H1 (cell line): ENCODE measurements around the gene PPID. TPM values are rescaled to one million over a fixed set of nuclear protein-coding genes. Genes with fewer than 3 reads are reported as not detected.

Source experiments
- CTCF ChIA-PET: fragments of 300-600 bp; sonication (Branson Sonifier 250); formaldehyde crosslinking; loops from one replicate; lab custom pipeline; 2021; ENCODE audit not compliant: partially characterized antibody; lab: Charles Lee
- POLR2A ChIA-PET: fragments of 300-600 bp; sonication (Branson Sonifier 250); formaldehyde crosslinking; loops from one replicate; lab custom pipeline; 2021; ENCODE audit warnings: inconsistent platforms; ENCODE audit not compliant: partially characterized antibody; lab: Charles Lee
- DNase-seq, 2 experiments: peaks; one replicate each; pipeline versions ENCODE4 v3.0.0 to v3.0.0-alpha.2; 2010 to 2022; ENCODE audit warnings: low spot score in 2 of 2, low read depth in 1 of 2, mixed read lengths in 1 of 2
- FAIRE-seq: peaks from 2 replicates; lab custom pipeline; 2011; peaks lifted over from hg19 to GRCh38; lab: Jason Lieb, UNC
- H2AFZ ChIP-seq: 2 replicates; pipeline ENCODE4 v1.8.1; 2012; ENCODE audit warnings: low read length, inconsistent platforms
- H2AK5ac ChIP-seq: 2 replicates; pipeline ENCODE4 v1.6.1; 2013; ENCODE audit warnings: low read depth, low read length
- H2BK120ac ChIP-seq: replicated peaks from 2 replicates; pipeline ENCODE3; 2013; ENCODE audit warnings: low read depth, low read length, inconsistent platforms
- H2BK12ac ChIP-seq: 2 replicates; pipeline ENCODE4 v1.6.1; 2013; ENCODE audit warnings: low read depth, low read length
- H2BK15ac ChIP-seq: 2 replicates; pipeline ENCODE4 v1.6.1; 2013; ENCODE audit warnings: low read length
- H2BK20ac ChIP-seq: 2 replicates; pipeline ENCODE4 v1.6.1; 2013; ENCODE audit warnings: low read length
- H2BK5ac ChIP-seq: 2 replicates; pipeline ENCODE4 v1.6.1; 2013; ENCODE audit warnings: low read depth, low read length
- H3K14ac ChIP-seq: 2 replicates; pipeline ENCODE4 v1.6.1; 2013; ENCODE audit warnings: inconsistent platforms; ENCODE audit not compliant: insufficient read length
- H3K18ac ChIP-seq: 2 replicates; pipeline ENCODE4 v1.6.1; 2013; ENCODE audit warnings: low read length; ENCODE audit errors: extremely low read depth
- H3K23ac ChIP-seq: 2 replicates; pipeline ENCODE4 v1.6.1; 2013; ENCODE audit warnings: inconsistent platforms; ENCODE audit not compliant: insufficient read length
- H3K23me2 ChIP-seq: 2 replicates; pipeline ENCODE4 v1.6.1; 2013; ENCODE audit warnings: low read depth, low read length
- H3K27ac ChIP-seq: 2 replicates; pipeline ENCODE4 v1.6.1; 2011; ENCODE audit warnings: low read depth, low read length, inconsistent platforms
- H3K27me3 ChIP-seq, 4 experiments: replicated peaks in 1 of 4; 1 replicate in 1 of 4; 2 replicates in 3 of 4; pipeline versions ENCODE4 v1.6.1 to v1.8.1; 2011 to 2013; ENCODE audit warnings: low read length in 3 of 4, mild to moderate bottlenecking in 3 of 4, inconsistent platforms in 2 of 4, mixed read lengths in 2 of 4, moderate library complexity in 1 of 4; ENCODE audit not compliant: control insufficient read depth in 3 of 4, insufficient read depth in 3 of 4; ENCODE audit errors: extremely low read depth in 1 of 4
- H3K36me3 ChIP-seq, 4 experiments: 2 replicates each; pipeline versions ENCODE4 v1.6.1 to v1.8.1; 2011 to 2013; ENCODE audit warnings: mild to moderate bottlenecking in 4 of 4, low read length in 3 of 4, moderate library complexity in 2 of 4, control low read depth in 1 of 4, inconsistent platforms in 1 of 4; ENCODE audit not compliant: insufficient read depth in 4 of 4, control insufficient read depth in 2 of 4
- H3K4ac ChIP-seq: replicated peaks from 2 replicates; pipeline ENCODE3; 2013; ENCODE audit warnings: low read length, low read depth, mixed read lengths, inconsistent platforms; ENCODE audit not compliant: insufficient read length
- H3K4me1 ChIP-seq, 4 experiments: replicated peaks in 1 of 4; 1 replicate in 1 of 4; 2 replicates in 3 of 4; pipeline versions ENCODE4 v1.6.1 to v1.8.1; 2011 to 2013; ENCODE audit warnings: low read length in 3 of 4, inconsistent platforms in 2 of 4, mixed read lengths in 1 of 4; ENCODE audit not compliant: insufficient read depth in 4 of 4, control insufficient read depth in 3 of 4
- H3K4me2 ChIP-seq, 2 experiments: 2 replicates each; pipeline versions ENCODE4 v1.6.1 to v1.8.1; 2011 to 2013; ENCODE audit warnings: low read depth in 2 of 2, low read length in 2 of 2, control low read depth in 1 of 2, inconsistent platforms in 1 of 2, mild to moderate bottlenecking in 1 of 2; ENCODE audit not compliant: insufficient read depth in 1 of 2
- H3K4me3 ChIP-seq, 4 experiments: fragments of 200-600, 300-600 bp in 1 of 4; sonication (generic), shearing (Covaris generic), sonication (Bioruptor Twin) in 1 of 4; 2 replicates each; pipeline versions ENCODE4 v1.5.1 to v1.8.1; 2011 to 2016; ENCODE audit warnings: low read length in 4 of 4, low read depth in 3 of 4, control low read depth in 2 of 4, inconsistent platforms in 2 of 4, mild to moderate bottlenecking in 2 of 4, mixed read lengths in 1 of 4, moderate library complexity in 1 of 4; ENCODE audit not compliant: insufficient read depth in 2 of 4; ENCODE audit errors: extremely low read depth in 1 of 4
- H3K56ac ChIP-seq: replicated peaks from 2 replicates; pipeline ENCODE3; 2013; ENCODE audit warnings: low read depth, mild to moderate bottlenecking, mixed read lengths, low read length, inconsistent platforms; ENCODE audit not compliant: insufficient read length
- H3K79me1 ChIP-seq: 2 replicates; pipeline ENCODE4 v1.6.1; 2013; ENCODE audit warnings: low read depth, low read length, control low read depth
- H3K79me2 ChIP-seq, 2 experiments: 2 replicates each; pipeline versions ENCODE4 v1.6.1 to v1.8.1; 2012 to 2013; ENCODE audit warnings: low read length in 2 of 2, mild to moderate bottlenecking in 2 of 2, inconsistent platforms in 1 of 2; ENCODE audit not compliant: insufficient read depth in 2 of 2, control insufficient read depth in 1 of 2
- H3K9ac ChIP-seq, 4 experiments: replicated peaks in 1 of 4; 1 replicate in 1 of 4; 2 replicates in 3 of 4; pipeline versions ENCODE4 v1.6.1 to v1.8.1; 2011 to 2013; ENCODE audit warnings: low read depth in 3 of 4, low read length in 3 of 4, control low read depth in 2 of 4, mild to moderate bottlenecking in 2 of 4, moderate library complexity in 2 of 4, inconsistent platforms in 1 of 4; ENCODE audit errors: extremely low read depth in 1 of 4
- H3K9me3 ChIP-seq, 2 experiments: 2 replicates each; pipeline versions ENCODE4 v1.6.1 to v1.8.1; 2012 to 2013; ENCODE audit warnings: mild to moderate bottlenecking in 2 of 2, moderate library complexity in 2 of 2, control low read depth in 1 of 2, inconsistent platforms in 1 of 2, low read depth in 1 of 2, low read length in 1 of 2, mixed read lengths in 1 of 2; ENCODE audit not compliant: insufficient read depth in 2 of 2
- H4K20me1 ChIP-seq, 2 experiments: replicated peaks in 1 of 2; 2 replicates each; pipeline versions ENCODE3 to v1.8.1; 2011 to 2013; ENCODE audit warnings: inconsistent platforms in 2 of 2, low read length in 2 of 2, mild to moderate bottlenecking in 1 of 2; ENCODE audit not compliant: insufficient read depth in 2 of 2, control insufficient read depth in 1 of 2
- H4K5ac ChIP-seq: 2 replicates; pipeline ENCODE4 v1.6.1; 2013; ENCODE audit warnings: low read length, low read depth, mixed read lengths, inconsistent platforms; ENCODE audit not compliant: insufficient read length
- H4K8ac ChIP-seq: 2 replicates; pipeline ENCODE4 v1.8.0; 2013; ENCODE audit warnings: mild to moderate bottlenecking, moderate library complexity, low read length, inconsistent platforms; ENCODE audit not compliant: insufficient read depth; ENCODE audit errors: extremely low read depth
- H4K91ac ChIP-seq: replicated peaks from 2 replicates; pipeline ENCODE3; 2013; ENCODE audit warnings: low read length, mixed read lengths, inconsistent platforms; ENCODE audit not compliant: insufficient read length
- ASH2L ChIP-seq: fragments of 200-600, 300-600 bp; sonication (generic); IDR thresholded peaks from one replicate; pipeline ENCODE4 v1.7.1; 2017; ENCODE audit warnings: low read length
- CBX5 ChIP-seq: fragments of 300-800, 300-1000 bp; sonication (generic); IDR thresholded peaks from 2 replicates; pipeline ENCODE4 v1.7.1; 2016; ENCODE audit warnings: antibody characterized with exemption, low read length, low read depth
- HDAC2 ChIP-seq, 2 experiments: fragments of 300-600 bp in 1 of 2; sonication (generic) in 1 of 2; IDR thresholded peaks; 2 replicates each; pipeline ENCODE4 v1.6.1; 2011 to 2012; ENCODE audit warnings: low read depth in 2 of 2, low read length in 2 of 2, mild to moderate bottlenecking in 2 of 2, moderate library complexity in 2 of 2, borderline replicate concordance in 1 of 2, inconsistent platforms in 1 of 2
- HDAC6 ChIP-seq: IDR thresholded peaks from one replicate; pipeline ENCODE4 v1.7.1; 2012; ENCODE audit warnings: low read depth, mild to moderate bottlenecking, inconsistent platforms, low read length, moderate library complexity
- JUN ChIP-seq: IDR thresholded peaks from 2 replicates; pipeline ENCODE4 v1.6.1; 2011; ENCODE audit warnings: low read depth, mild to moderate bottlenecking, improper control_type of control experiment, low read length
- JUND ChIP-seq: IDR thresholded peaks from 2 replicates; pipeline ENCODE4 v1.6.1; 2011; ENCODE audit warnings: mild to moderate bottlenecking, improper control_type of control experiment, low read length
- KDM1A ChIP-seq: fragments of 200-600, 300-600 bp; sonication (generic); IDR thresholded peaks from 2 replicates; pipeline ENCODE4 v1.7.1; 2016; ENCODE audit warnings: mild to moderate bottlenecking, low read length, borderline replicate concordance
- POLR2A ChIP-seq, 2 experiments: IDR thresholded peaks; 1 replicate in 1 of 2; 2 replicates in 1 of 2; pipeline ENCODE4 v1.6.1; 2011; ENCODE audit warnings: low read depth in 2 of 2, low read length in 2 of 2, mild to moderate bottlenecking in 2 of 2; ENCODE audit errors: control extremely low read depth in 1 of 2
- POLR2AphosphoS5 ChIP-seq: IDR thresholded peaks from 2 replicates; pipeline ENCODE4 v1.6.1; 2011; ENCODE audit warnings: low read depth, low read length
- RNF2 ChIP-seq: fragments of 200-900, 300-1000 bp; sonication (generic); IDR thresholded peaks from 2 replicates; pipeline ENCODE4 v1.7.1; 2016; ENCODE audit warnings: borderline replicate concordance, low read depth, mild to moderate bottlenecking, antibody characterized with exemption, low read length; ENCODE audit not compliant: poor library complexity, severe bottlenecking; ENCODE audit errors: missing control alignments
- SIX5 ChIP-seq: IDR thresholded peaks from 2 replicates; pipeline ENCODE4 v1.6.1; 2011; ENCODE audit warnings: mild to moderate bottlenecking, low read depth, low read length
- SRF ChIP-seq: IDR thresholded peaks from 2 replicates; pipeline ENCODE4 v1.6.1; 2011; ENCODE audit warnings: mild to moderate bottlenecking, low read depth, low read length, moderate library complexity
- SUZ12 ChIP-seq: fragments of 200-600 bp; sonication (generic); IDR thresholded peaks from 2 replicates; pipeline ENCODE4 v1.6.1; 2012; ENCODE audit warnings: mild to moderate bottlenecking, inconsistent platforms, low read length, moderate library complexity, mixed read lengths
- TAF1 ChIP-seq: IDR thresholded peaks from 2 replicates; pipeline ENCODE4 v1.6.1; 2011; ENCODE audit warnings: mild to moderate bottlenecking, low read depth, low read length
- TCF12 ChIP-seq: IDR thresholded peaks from 2 replicates; pipeline ENCODE4 v1.6.1; 2011; ENCODE audit warnings: low read depth, mild to moderate bottlenecking, low read length
- WGBS, 2 experiments: shearing (Covaris generic) in 1 of 2; methylation state at CpG; one replicate each; pipeline versions ENCODE4 v1.1.6 to v1.1.7; 2013 to 2015; ENCODE audit warnings: low lambda C conversion rate in 2 of 2, mixed read lengths in 2 of 2, inconsistent platforms in 1 of 2, low coverage in 1 of 2, missing lambda C conversion rate in 1 of 2; ENCODE audit not compliant: insufficient replicate concordance in 2 of 2, insufficient coverage in 1 of 2, insufficient read length in 1 of 2; ENCODE audit errors: extremely low coverage in 1 of 2, missing lambda C conversion rate in 1 of 2; 5-methylcytosine and 5-hydroxymethylcytosine counted together
- polyA plus RNA-seq, 7 experiments: library from polyadenylated mRNA; depleted of rRNA in 3 of 7; stranded (reverse) in 5 of 7; unstranded in 2 of 7; fragments of >200 nt in 5 of 7; fragments of 200-250 nt in 2 of 7; gene quantifications; 1 replicate in 5 of 7; 2 replicates in 1 of 7; 4 replicates in 1 of 7; pipeline versions ENCODE4 v1.2.1 to v1.2.3, GENCODE V29; 2011 to 2013; ENCODE audit warnings: missing spikeins in 2 of 7, mixed read lengths in 2 of 7
- total RNA-seq: library from RNA; stranded (reverse); fragmentation: NEBNext Ultra II Directional; extraction: Animal tissue kit (Norgen Biotek cat#: 25700); gene quantifications from 2 replicates; pipeline ENCODE4 v1.2.1, GENCODE V29; 2021

Gene PPID
- total and polyA plus RNA-seq, 2 of the 8 experiments (the other 6 are each of a cell fraction or from before 2014, with no cell fraction given): 20.2 to 53.2 TPM

DNA sequence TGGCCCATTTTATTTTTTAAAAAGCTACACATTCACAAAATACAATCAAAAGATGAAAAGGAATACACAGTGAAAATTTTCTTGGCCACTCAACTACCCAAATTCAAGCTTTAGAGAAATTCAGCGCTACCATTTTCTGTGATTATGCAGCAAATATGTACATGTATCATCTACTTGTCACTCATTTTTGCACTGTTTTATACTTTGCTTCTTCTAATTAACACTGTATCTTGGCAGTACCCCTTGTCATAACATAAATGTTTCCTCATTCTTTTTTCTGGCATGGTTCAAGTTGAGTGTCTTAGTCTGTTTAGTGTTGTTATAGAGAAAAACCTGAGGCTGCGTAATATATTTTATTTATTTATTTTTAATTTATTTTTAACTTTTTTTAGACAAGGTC is 15.7 kb upstream of the PPID start:
- Histone ChIP-seq H2BK12ac (no peak overlapping the region), H3K23ac (no peak overlapping the region), H3K4me3 (no peak overlapping the region), H3K18ac (no peak overlapping the region), H2AK5ac (no peak overlapping the region), H3K27me3 (no peaks in the 10 kb centered on the region), H2BK5ac (no peak overlapping the region), H3K9me3 (no peaks in the 10 kb centered on the region), H4K91ac (no peak overlapping the region), H3K27ac (no peak overlapping the region), H3K79me2 (no peaks in the 10 kb centered on the region), H4K8ac (no peak overlapping the region), H3K14ac (no peak overlapping the region), H2BK120ac (no peak overlapping the region), H3K56ac (no peak overlapping the region), H3K23me2 (peaks cover 3% of the 10 kb centered on the region; the same call in 1 of the 2 replicates), H2AFZ (no peak overlapping the region), H3K4me2 (no peak overlapping the region), H3K36me3 (no peaks in the 10 kb centered on the region), H4K5ac (no peak overlapping the region), H2BK15ac (no peak overlapping the region), H2BK20ac (no peak overlapping the region), H3K79me1 (no peaks in the 10 kb centered on the region), H3K4me1 (peaks cover 0 to 2% (median 0%) of the 10 kb centered on the region in 4 experiments; a peak in 1 of 7 replicates), H4K20me1 (no peaks in the 10 kb centered on the region), H3K9ac (no peak overlapping the region), H3K4ac (no peak overlapping the region)
- 96% methylated on average over 2 of the region's 2 CpGs; no CpG with 5 or more reads in 1 of the 2 experiments for WGBS, 2 experiments
- TF ChIP-seq SRF: no peak
- no peak for TF ChIP-seq TAF1
- no peak for TF ChIP-seq HDAC6
- TF ChIP-seq POLR2A (IDR thresholded peaks at IDR 0.05; ENCODE audit: control extremely low read depth in 1 of 2, low read depth in 2 of 2, low read length in 2 of 2): no peak
- TF ChIP-seq HDAC2 (IDR thresholded peaks at IDR 0.05; ENCODE audit: borderline replicate concordance in 1 of 2, low read depth in 2 of 2, low read length in 2 of 2): no peak
- TF ChIP-seq JUN: no peak
- TF ChIP-seq CBX5: no peak
- no peak for TF ChIP-seq SIX5
- TF ChIP-seq TCF12: no peak
- no peak for TF ChIP-seq RNF2
- no peak for TF ChIP-seq JUND
- no peak for TF ChIP-seq POLR2AphosphoS5
- no peak for TF ChIP-seq ASH2L
- TF ChIP-seq SUZ12: no peak
- no peak for TF ChIP-seq KDM1A
- DNase-seq (no peak), FAIRE-seq (no peak)
- ChIA-PET POLR2A (no interaction called here), CTCF (interaction anchor here (0.6 to 1.0 kb wide), 5 partner anchors 9 to 113 kb away, joined by 3 to 4 read pairs (median 3); no protein-coding TSS in a partner anchor)
